ENCODE results near the gene ZNF316. TPM values are rescaled to one million over a fixed set of nuclear protein-coding genes. Genes with fewer than 3 reads are reported as not detected.

Gene ZNF316
- total and polyA plus RNA-seq, 10 of the 15 experiments (the other 5 are each of a cell fraction or from before 2014, with no cell fraction given): 0.03 to 28.9 (median 5.7) TPM

DNA sequence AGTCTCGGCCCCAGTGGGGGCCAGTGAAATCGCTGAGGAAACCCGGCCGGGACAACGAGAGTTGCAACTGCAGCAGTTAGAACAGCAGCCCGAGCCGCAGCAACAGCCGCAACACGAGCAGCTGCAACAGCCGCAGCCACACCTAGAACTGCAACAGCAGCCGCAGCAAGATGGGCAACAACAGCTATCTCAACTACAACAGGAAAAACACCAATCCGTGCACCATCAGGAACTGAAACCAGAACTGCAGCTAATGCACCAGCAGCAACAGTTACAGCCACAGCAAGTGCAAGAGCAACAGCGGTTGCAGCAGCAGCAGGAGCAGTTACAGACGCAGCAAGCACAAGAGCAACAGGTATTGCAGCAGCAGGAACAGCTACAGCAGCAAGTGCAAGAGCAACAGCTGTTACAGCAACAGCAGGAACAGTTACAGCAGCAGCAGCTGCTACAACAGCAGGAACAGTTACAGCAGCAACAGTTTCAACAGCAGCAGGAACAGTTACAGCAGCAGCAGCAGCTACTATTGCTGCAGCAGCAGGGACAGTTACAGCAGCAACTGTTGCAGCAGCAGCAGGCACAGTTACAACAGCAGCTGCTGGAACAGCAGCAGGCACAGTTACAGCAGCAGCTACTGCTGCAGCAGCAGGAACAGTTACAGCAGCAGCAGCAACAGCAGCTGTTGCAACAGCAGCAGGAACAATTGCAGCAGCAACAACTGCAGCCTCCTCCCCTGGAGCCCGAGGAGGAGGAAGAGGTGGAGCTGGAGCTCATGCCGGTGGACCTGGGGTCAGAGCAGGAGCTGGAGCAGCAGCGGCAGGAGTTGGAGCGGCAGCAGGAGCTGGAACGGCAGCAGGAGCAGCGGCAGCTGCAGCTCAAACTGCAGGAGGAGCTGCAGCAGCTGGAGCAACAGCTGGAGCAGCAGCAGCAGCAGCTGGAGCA, 15.7 kb upstream of the ZNF316 start (continued):
- TF ChIP-seq, protein P1, sequence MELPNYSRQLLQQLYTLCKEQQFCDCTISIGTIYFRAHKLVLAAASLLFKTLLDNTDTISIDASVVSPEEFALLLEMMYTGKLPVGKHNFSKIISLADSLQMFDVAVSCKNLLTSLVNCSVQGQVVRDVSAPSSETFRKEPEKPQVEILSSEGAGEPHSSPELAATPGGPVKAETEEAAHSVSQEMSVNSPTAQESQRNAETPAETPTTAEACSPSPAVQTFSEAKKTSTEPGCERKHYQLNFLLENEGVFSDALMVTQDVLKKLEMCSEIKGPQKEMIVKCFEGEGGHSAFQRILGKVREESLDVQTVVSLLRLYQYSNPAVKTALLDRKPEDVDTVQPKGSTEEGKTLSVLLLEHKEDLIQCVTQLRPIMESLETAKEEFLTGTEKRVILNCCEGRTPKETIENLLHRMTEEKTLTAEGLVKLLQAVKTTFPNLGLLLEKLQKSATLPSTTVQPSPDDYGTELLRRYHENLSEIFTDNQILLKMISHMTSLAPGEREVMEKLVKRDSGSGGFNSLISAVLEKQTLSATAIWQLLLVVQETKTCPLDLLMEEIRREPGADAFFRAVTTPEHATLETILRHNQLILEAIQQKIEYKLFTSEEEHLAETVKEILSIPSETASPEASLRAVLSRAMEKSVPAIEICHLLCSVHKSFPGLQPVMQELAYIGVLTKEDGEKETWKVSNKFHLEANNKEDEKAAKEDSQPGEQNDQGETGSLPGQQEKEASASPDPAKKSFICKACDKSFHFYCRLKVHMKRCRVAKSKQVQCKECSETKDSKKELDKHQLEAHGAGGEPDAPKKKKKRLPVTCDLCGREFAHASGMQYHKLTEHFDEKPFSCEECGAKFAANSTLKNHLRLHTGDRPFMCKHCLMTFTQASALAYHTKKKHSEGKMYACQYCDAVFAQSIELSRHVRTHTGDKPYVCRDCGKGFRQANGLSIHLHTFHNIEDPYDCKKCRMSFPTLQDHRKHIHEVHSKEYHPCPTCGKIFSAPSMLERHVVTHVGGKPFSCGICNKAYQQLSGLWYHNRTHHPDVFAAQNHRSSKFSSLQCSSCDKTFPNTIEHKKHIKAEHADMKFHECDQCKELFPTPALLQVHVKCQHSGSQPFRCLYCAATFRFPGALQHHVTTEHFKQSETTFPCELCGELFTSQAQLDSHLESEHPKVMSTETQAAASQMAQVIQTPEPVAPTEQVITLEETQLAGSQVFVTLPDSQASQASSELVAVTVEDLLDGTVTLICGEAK (IDR thresholded peaks at IDR 0.05; ENCODE audit: borderline replicate concordance): no peak
- no peak for TF ChIP-seq NR2C1 (IDR thresholded peaks at IDR 0.05)

DNA sequence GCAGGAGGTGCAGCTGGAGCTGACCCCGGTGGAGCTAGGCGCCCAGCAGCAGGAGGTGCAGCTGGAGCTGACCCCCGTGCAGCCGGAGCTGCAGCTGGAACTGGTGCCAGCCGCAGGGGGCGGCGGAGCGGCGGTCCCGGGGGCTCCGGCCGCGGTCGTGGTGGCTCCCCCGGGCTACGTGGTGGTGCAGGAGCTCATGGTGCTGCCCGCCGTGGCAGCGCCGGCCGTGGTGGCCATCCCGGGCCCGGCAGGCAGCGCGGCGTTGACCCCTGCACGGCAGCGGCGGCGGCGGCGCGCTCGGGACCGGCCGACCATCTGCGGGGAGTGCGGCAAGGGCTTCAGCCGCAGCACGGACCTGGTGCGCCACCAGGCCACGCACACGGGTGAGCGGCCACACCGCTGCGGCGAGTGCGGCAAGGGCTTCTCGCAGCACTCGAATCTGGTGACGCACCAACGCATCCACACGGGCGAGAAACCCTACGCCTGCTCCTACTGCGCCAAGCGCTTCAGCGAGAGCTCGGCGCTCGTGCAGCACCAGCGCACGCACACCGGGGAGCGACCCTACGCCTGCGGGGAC, 14.9 kb upstream of the ZNF316 start:
- Histone ChIP-seq H3K36me3 (ENCODE audit: control insufficient read depth in 2 of 2, insufficient read depth in 2 of 2, low read length in 1 of 2) (no peaks in the 10 kb centered on the region), H3K4me1 (ENCODE audit: control insufficient read depth, insufficient read depth, low read length) (peaks cover 25% of the 10 kb centered on the region), H3K9me3 (replicated peaks; ENCODE audit: control insufficient read depth, insufficient read depth, low read length) (no peaks in the 10 kb centered on the region), H3K27me3 (replicated peaks in 1 of 2; ENCODE audit: control insufficient read depth in 2 of 2, insufficient read depth in 2 of 2, low read length in 1 of 2) (no peaks in the 10 kb centered on the region; a peak in 2 of 4 replicates), H2AFZ (ENCODE audit: control insufficient read depth, low read depth, low read length) (no peak overlapping the region), H3K79me2 (ENCODE audit: control insufficient read depth, insufficient read depth, low read length) (no peaks in the 10 kb centered on the region), H4K20me1 (ENCODE audit: control insufficient read depth, insufficient read depth) (no peaks in the 10 kb centered on the region), H3K4me3 (no peak overlapping the region), H3K9ac (ENCODE audit: control insufficient read depth, insufficient read depth, low read length) (no peak overlapping the region), H3K4me2 (ENCODE audit: control insufficient read depth, insufficient read depth) (no peak overlapping the region), H3K27ac (ENCODE audit: control insufficient read depth, insufficient read depth) (no peak overlapping the region)
- intact Hi-C loops (cut with micrococcal nuclease; ENCODE audit: unreplicated experiment) (no loop called here), in situ Hi-C loops (cut with MboI) (no loop called here)
- 94% methylated on average over 58 of the region's 67 CpGs for WGBS (ENCODE audit: insufficient coverage, insufficient replicate concordance, low lambda C conversion rate, missing lambda C conversion rate)
- CTCF ChIA-PET: no interaction called here
- no TSS peak for BruUV-seq (replicated peaks)
- DNase-seq (ENCODE audit: low read depth, low spot score): no peak
- SMC1A ChIA-PET (ENCODE audit: uncharacterized antibody, unreplicated experiment): no interaction called here
- no peak for FAIRE-seq
- POLR2A ChIA-PET: interaction anchor here (0.6 kb wide), 1 partner anchor 29 kb away, joined by 7 read pairs; no protein-coding TSS in a partner anchor
- ATAC-seq: no peak
- RAD21 ChIA-PET (ENCODE audit: unreplicated experiment): no interaction called here
- TF ChIP-seq SREBF2 (IDR thresholded peaks at IDR 0.05; ENCODE audit: low read length) (no peak), ETV6 (conservative IDR thresholded peaks at IDR 0.05 in 1 of 2, IDR thresholded peaks at IDR 0.05 in 1 of 2; ENCODE audit: borderline replicate concordance in 1 of 2, low read depth in 1 of 2) (no peak), NBN (IDR thresholded peaks at IDR 0.05) (no peak)
- TF ChIP-seq, protein P2, sequence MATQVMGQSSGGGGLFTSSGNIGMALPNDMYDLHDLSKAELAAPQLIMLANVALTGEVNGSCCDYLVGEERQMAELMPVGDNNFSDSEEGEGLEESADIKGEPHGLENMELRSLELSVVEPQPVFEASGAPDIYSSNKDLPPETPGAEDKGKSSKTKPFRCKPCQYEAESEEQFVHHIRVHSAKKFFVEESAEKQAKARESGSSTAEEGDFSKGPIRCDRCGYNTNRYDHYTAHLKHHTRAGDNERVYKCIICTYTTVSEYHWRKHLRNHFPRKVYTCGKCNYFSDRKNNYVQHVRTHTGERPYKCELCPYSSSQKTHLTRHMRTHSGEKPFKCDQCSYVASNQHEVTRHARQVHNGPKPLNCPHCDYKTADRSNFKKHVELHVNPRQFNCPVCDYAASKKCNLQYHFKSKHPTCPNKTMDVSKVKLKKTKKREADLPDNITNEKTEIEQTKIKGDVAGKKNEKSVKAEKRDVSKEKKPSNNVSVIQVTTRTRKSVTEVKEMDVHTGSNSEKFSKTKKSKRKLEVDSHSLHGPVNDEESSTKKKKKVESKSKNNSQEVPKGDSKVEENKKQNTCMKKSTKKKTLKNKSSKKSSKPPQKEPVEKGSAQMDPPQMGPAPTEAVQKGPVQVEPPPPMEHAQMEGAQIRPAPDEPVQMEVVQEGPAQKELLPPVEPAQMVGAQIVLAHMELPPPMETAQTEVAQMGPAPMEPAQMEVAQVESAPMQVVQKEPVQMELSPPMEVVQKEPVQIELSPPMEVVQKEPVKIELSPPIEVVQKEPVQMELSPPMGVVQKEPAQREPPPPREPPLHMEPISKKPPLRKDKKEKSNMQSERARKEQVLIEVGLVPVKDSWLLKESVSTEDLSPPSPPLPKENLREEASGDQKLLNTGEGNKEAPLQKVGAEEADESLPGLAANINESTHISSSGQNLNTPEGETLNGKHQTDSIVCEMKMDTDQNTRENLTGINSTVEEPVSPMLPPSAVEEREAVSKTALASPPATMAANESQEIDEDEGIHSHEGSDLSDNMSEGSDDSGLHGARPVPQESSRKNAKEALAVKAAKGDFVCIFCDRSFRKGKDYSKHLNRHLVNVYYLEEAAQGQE (IDR thresholded peaks at IDR 0.05; ENCODE audit: low read depth, low read length): no peak
- TF ChIP-seq, protein P3, sequence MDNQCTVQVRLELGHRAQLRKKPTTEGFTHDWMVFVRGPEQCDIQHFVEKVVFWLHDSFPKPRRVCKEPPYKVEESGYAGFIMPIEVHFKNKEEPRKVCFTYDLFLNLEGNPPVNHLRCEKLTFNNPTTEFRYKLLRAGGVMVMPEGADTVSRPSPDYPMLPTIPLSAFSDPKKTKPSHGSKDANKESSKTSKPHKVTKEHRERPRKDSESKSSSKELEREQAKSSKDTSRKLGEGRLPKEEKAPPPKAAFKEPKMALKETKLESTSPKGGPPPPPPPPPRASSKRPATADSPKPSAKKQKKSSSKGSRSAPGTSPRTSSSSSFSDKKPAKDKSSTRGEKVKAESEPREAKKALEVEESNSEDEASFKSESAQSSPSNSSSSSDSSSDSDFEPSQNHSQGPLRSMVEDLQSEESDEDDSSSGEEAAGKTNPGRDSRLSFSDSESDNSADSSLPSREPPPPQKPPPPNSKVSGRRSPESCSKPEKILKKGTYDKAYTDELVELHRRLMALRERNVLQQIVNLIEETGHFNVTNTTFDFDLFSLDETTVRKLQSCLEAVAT (IDR thresholded peaks at IDR 0.05): no peak
- TF ChIP-seq, protein P4, sequence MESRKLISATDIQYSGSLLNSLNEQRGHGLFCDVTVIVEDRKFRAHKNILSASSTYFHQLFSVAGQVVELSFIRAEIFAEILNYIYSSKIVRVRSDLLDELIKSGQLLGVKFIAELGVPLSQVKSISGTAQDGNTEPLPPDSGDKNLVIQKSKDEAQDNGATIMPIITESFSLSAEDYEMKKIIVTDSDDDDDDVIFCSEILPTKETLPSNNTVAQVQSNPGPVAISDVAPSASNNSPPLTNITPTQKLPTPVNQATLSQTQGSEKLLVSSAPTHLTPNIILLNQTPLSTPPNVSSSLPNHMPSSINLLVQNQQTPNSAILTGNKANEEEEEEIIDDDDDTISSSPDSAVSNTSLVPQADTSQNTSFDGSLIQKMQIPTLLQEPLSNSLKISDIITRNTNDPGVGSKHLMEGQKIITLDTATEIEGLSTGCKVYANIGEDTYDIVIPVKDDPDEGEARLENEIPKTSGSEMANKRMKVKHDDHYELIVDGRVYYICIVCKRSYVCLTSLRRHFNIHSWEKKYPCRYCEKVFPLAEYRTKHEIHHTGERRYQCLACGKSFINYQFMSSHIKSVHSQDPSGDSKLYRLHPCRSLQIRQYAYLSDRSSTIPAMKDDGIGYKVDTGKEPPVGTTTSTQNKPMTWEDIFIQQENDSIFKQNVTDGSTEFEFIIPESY (IDR thresholded peaks at IDR 0.05): no peak
